ENCODE results near the gene SPEN.
"Not testable (repeated sequence)": the region's sequence is repeated elsewhere in the genome, so short reads cannot be mapped to it uniquely, and the experiment has no call there.

DNA sequence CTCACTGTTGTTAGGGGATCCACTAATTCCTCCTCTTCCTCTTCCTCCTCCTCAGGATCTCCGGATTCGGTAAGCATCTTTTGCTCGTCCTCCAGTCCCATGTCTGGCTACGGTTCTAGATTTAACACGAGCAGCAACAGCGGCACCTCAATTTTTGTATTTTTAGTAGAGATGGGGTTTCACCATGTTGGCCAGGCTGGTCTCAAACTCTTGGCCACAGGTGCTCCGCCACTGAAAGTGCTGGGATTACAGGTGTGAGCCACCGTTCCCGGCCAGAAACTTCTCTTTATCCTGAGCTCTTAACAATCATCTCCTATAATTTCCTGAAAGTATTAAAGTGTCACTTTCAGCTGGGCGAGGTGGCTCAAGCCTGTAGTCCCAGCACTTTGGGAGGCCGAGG, 40.0 kb upstream of the SPEN start, which contains the start of gene UQCRHL:
- not testable (repeated sequence) for TF ChIP-seq CEBPB (IDR thresholded peaks at IDR 0.05; ENCODE audit: low read depth, low read length); RAD21 (IDR thresholded peaks at IDR 0.05; ENCODE audit: low read length); BHLHE40 (IDR thresholded peaks at IDR 0.05; ENCODE audit: low read depth, low read length); MAZ (IDR thresholded peaks at IDR 0.05; ENCODE audit: borderline replicate concordance, low read depth, low read length); SMC3 (IDR thresholded peaks at IDR 0.05; ENCODE audit: low read depth, low read length); POLR2A (IDR thresholded peaks at IDR 0.05; ENCODE audit: low read depth, low read length); MAFK (IDR thresholded peaks at IDR 0.05; ENCODE audit: low read depth, low read length); RCOR1 (IDR thresholded peaks at IDR 0.05; ENCODE audit: insufficient replicate concordance, low read length)
- TF ChIP-seq, protein P1, sequence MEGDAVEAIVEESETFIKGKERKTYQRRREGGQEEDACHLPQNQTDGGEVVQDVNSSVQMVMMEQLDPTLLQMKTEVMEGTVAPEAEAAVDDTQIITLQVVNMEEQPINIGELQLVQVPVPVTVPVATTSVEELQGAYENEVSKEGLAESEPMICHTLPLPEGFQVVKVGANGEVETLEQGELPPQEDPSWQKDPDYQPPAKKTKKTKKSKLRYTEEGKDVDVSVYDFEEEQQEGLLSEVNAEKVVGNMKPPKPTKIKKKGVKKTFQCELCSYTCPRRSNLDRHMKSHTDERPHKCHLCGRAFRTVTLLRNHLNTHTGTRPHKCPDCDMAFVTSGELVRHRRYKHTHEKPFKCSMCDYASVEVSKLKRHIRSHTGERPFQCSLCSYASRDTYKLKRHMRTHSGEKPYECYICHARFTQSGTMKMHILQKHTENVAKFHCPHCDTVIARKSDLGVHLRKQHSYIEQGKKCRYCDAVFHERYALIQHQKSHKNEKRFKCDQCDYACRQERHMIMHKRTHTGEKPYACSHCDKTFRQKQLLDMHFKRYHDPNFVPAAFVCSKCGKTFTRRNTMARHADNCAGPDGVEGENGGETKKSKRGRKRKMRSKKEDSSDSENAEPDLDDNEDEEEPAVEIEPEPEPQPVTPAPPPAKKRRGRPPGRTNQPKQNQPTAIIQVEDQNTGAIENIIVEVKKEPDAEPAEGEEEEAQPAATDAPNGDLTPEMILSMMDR (conservative IDR thresholded peaks at IDR 0.05; ENCODE audit: low read depth, low read length), result not testable (repeated sequence)
- TF ChIP-seq, protein P2, sequence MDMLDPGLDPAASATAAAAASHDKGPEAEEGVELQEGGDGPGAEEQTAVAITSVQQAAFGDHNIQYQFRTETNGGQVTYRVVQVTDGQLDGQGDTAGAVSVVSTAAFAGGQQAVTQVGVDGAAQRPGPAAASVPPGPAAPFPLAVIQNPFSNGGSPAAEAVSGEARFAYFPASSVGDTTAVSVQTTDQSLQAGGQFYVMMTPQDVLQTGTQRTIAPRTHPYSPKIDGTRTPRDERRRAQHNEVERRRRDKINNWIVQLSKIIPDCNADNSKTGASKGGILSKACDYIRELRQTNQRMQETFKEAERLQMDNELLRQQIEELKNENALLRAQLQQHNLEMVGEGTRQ (IDR thresholded peaks at IDR 0.05; ENCODE audit: low read depth, low read length), result not testable (repeated sequence)
- TF ChIP-seq, protein P3, sequence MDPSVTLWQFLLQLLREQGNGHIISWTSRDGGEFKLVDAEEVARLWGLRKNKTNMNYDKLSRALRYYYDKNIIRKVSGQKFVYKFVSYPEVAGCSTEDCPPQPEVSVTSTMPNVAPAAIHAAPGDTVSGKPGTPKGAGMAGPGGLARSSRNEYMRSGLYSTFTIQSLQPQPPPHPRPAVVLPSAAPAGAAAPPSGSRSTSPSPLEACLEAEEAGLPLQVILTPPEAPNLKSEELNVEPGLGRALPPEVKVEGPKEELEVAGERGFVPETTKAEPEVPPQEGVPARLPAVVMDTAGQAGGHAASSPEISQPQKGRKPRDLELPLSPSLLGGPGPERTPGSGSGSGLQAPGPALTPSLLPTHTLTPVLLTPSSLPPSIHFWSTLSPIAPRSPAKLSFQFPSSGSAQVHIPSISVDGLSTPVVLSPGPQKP (IDR thresholded peaks at IDR 0.05; ENCODE audit: borderline replicate concordance, low read depth, low read length), result not testable (repeated sequence)
